ENCODE data around the gene ITGAL. TPM values are rescaled to one million over a fixed set of nuclear protein-coding genes. Genes with fewer than 3 reads are reported as not detected.

ITGAL gene
- total and polyA plus RNA-seq, 2 of the 8 experiments (the other 6 are each of a cell fraction or from before 2014, with no cell fraction given), result not detected

GRCh38 chr16:30476991-30477390 lies 4.4 kb downstream of the ITGAL start:
- ChIA-PET CTCF (ENCODE audit: partially characterized antibody) (interaction anchor here (0.7 to 1.0 kb wide), 3 partner anchors 28 to 138 kb away, joined by 3 to 5 read pairs (median 3); no protein-coding TSS in a partner anchor), POLR2A (ENCODE audit: partially characterized antibody) (interaction anchor here (0.6 kb wide), 1 partner anchor 18 kb away, joined by 5 read pairs; no protein-coding TSS in a partner anchor)
- Histone ChIP-seq H3K27ac (ENCODE audit: low read depth, low read length) (no peak overlapping the region), H2AFZ (ENCODE audit: low read length) (no peak overlapping the region), H3K27me3 (replicated peaks in 1 of 4; ENCODE audit: control insufficient read depth in 3 of 4, extremely low read depth in 1 of 4, insufficient read depth in 3 of 4, low read length in 3 of 4) (peaks cover 0 to 2% (median 0%) of the 10 kb centered on the region in 4 experiments; a peak in 1 of 7 replicates), H3K56ac (replicated peaks; ENCODE audit: insufficient read length, low read depth, low read length) (no peak overlapping the region), H2BK20ac (ENCODE audit: low read length) (no peak overlapping the region), H3K18ac (ENCODE audit: extremely low read depth, low read length) (no peak overlapping the region), H3K4me3 (ENCODE audit: extremely low read depth in 1 of 4, insufficient read depth in 2 of 4, low read depth in 3 of 4, low read length in 4 of 4) (no peak overlapping the region), H4K5ac (ENCODE audit: insufficient read length, low read depth, low read length) (no peak overlapping the region), H3K14ac (ENCODE audit: insufficient read length) (no peak overlapping the region), H2BK120ac (replicated peaks; ENCODE audit: low read depth, low read length) (no peak overlapping the region), H2BK15ac (ENCODE audit: low read length) (no peak overlapping the region), H3K4ac (replicated peaks; ENCODE audit: insufficient read length, low read depth, low read length) (no peak overlapping the region), H3K36me3 (ENCODE audit: control insufficient read depth in 2 of 4, insufficient read depth in 4 of 4, low read length in 3 of 4) (no peaks in the 10 kb centered on the region), H3K79me1 (ENCODE audit: low read depth, low read length) (no peaks in the 10 kb centered on the region), H3K23ac (ENCODE audit: insufficient read length) (no peak overlapping the region), H4K20me1 (replicated peaks in 1 of 2; ENCODE audit: control insufficient read depth in 1 of 2, insufficient read depth in 2 of 2, low read length in 2 of 2) (no peaks in the 10 kb centered on the region), H3K23me2 (ENCODE audit: low read depth, low read length) (no peaks in the 10 kb centered on the region), H2BK5ac (ENCODE audit: low read depth, low read length) (no peak overlapping the region), H2BK12ac (ENCODE audit: low read depth, low read length) (no peak overlapping the region), H3K9me3 (ENCODE audit: insufficient read depth in 2 of 2, low read depth in 1 of 2, low read length in 1 of 2) (no peaks in the 10 kb centered on the region), H3K4me2 (ENCODE audit: insufficient read depth in 1 of 2, low read depth in 2 of 2, low read length in 2 of 2) (no peak overlapping the region), H3K4me1 (replicated peaks in 1 of 4; ENCODE audit: control insufficient read depth in 3 of 4, insufficient read depth in 4 of 4, low read length in 3 of 4) (peaks cover 0 to 3% (median 0%) of the 10 kb centered on the region in 4 experiments; a peak in 1 of 7 replicates), H3K79me2 (ENCODE audit: control insufficient read depth in 1 of 2, insufficient read depth in 2 of 2, low read length in 2 of 2) (no peaks in the 10 kb centered on the region), H3K9ac (replicated peaks in 1 of 4; ENCODE audit: extremely low read depth in 1 of 4, low read depth in 3 of 4, low read length in 3 of 4) (no peak overlapping the region), H2AK5ac (ENCODE audit: low read depth, low read length) (no peak overlapping the region), H4K8ac (ENCODE audit: extremely low read depth, insufficient read depth, low read length) (no peak overlapping the region), H4K91ac (replicated peaks; ENCODE audit: insufficient read length, low read length) (no peak overlapping the region)
- no peak for DNase-seq (ENCODE audit: low read depth in 1 of 2, low spot score in 2 of 2)
- FAIRE-seq, result no peak
- 85% methylated on average over 3 of the region's 3 CpGs; no CpG with 5 or more reads in 1 of the 2 experiments for WGBS, 2 experiments (ENCODE audit: extremely low coverage in 1 of 2, insufficient coverage in 1 of 2, insufficient read length in 1 of 2, insufficient replicate concordance in 2 of 2, low coverage in 1 of 2, low lambda C conversion rate in 2 of 2, missing lambda C conversion rate in 1 of 2)
- TF ChIP-seq EGR1 (IDR thresholded peaks at IDR 0.05; ENCODE audit: borderline replicate concordance, low read depth, low read length) (no peak), TCF12 (IDR thresholded peaks at IDR 0.05; ENCODE audit: low read depth, low read length) (no peak)
